Endodermal cell (in vitro differentiated cells): ENCODE measurements around the gene BMPR1B. TPM values are rescaled to one million over a fixed set of nuclear protein-coding genes. Genes with fewer than 3 reads are reported as not detected.

ENCODE experiments used
- DNase-seq: peaks from one replicate; pipeline ENCODE4 v3.0.0-alpha.2; 2017
- H3K27ac ChIP-seq: 2 replicates; pipeline ENCODE4 v1.5.1; 2013; ENCODE audit warnings: mild to moderate bottlenecking, low read depth, low read length, moderate library complexity
- H3K27me3 ChIP-seq: 2 replicates; pipeline ENCODE4 v1.6.1; 2013; ENCODE audit warnings: mild to moderate bottlenecking, low read length, moderate library complexity; ENCODE audit not compliant: insufficient read depth, control insufficient read depth, poor library complexity, severe bottlenecking
- H3K36me3 ChIP-seq: 2 replicates; pipeline ENCODE4 v1.7.0; 2013; ENCODE audit warnings: mild to moderate bottlenecking, low read length, moderate library complexity; ENCODE audit not compliant: control insufficient read depth, insufficient read depth
- H3K4me1 ChIP-seq: one replicate; pipeline ENCODE4 v1.7.0; 2013; ENCODE audit warnings: low read length; ENCODE audit not compliant: control insufficient read depth, insufficient read depth
- H3K4me3 ChIP-seq: 2 replicates; pipeline ENCODE4 v1.5.1; 2013; ENCODE audit warnings: mild to moderate bottlenecking, low read length, moderate library complexity
- H3K9ac ChIP-seq: 2 replicates; pipeline ENCODE4 v1.6.1; 2013; ENCODE audit warnings: mild to moderate bottlenecking, low read length, moderate library complexity; ENCODE audit not compliant: poor library complexity, severe bottlenecking; ENCODE audit errors: extremely low read depth
- H3K9me3 ChIP-seq: 2 replicates; pipeline ENCODE4 v1.6.1; 2013; ENCODE audit warnings: mild to moderate bottlenecking, low read length, moderate library complexity; ENCODE audit not compliant: control insufficient read depth
- H3K27ac Mint-ChIP-seq: 2 replicates; pipeline ENCODE4 v1.8.0; 2020; ENCODE audit warnings: mixed read lengths
- H3K27me3 Mint-ChIP-seq: 2 replicates; pipeline ENCODE4 v1.8.0; 2021; ENCODE audit warnings: mild to moderate bottlenecking, mixed read lengths; ENCODE audit not compliant: insufficient read depth
- H3K36me3 Mint-ChIP-seq: 2 replicates; pipeline ENCODE4 v1.8.0; 2020; ENCODE audit warnings: low read depth, mixed read lengths
- H3K4me1 Mint-ChIP-seq: 2 replicates; pipeline ENCODE4 v1.8.0; 2020; ENCODE audit warnings: mixed read lengths
- H3K4me3 Mint-ChIP-seq: 2 replicates; pipeline ENCODE4 v1.8.0; 2020; ENCODE audit warnings: mild to moderate bottlenecking, moderate library complexity, mixed read lengths
- H3K9me3 Mint-ChIP-seq: 2 replicates; pipeline ENCODE4 v1.8.0; 2020; ENCODE audit warnings: mild to moderate bottlenecking, mixed read lengths
- CTCF ChIP-seq: fragments of 200-600 bp; sonication (generic); conservative IDR thresholded peaks from 2 replicates; pipeline ENCODE4 v1.5.0; 2021; ENCODE audit warnings: antibody characterized with exemption, mild to moderate bottlenecking
- WGBS, 2 experiments: methylation state at CpG; one replicate each; pipeline versions ENCODE4 v1.1.5 to v1.1.7; 2013; ENCODE audit warnings: missing lambda C conversion rate in 2 of 2, mixed read lengths in 1 of 2; ENCODE audit not compliant: insufficient coverage in 1 of 2, insufficient read length in 1 of 2; 5-methylcytosine and 5-hydroxymethylcytosine counted together
- total RNA-seq, 2 donors: library from RNA; stranded (reverse); fragmentation: NEBNext Ultra II Directional in 1 of 2; extraction: Animal tissue kit (Norgen Biotek cat#: 25700) in 1 of 2; gene quantifications; 2 replicates in 1 of 2; 3 replicates in 1 of 2; pipeline ENCODE4 v1.2.1, GENCODE V29; 2021

The BMPR1B gene
- total RNA-seq, 2 donors from 2014 or later = 2.8 to 3.6 TPM

GRCh38 chr4:95045429-95045828 is 287.7 kb downstream of the BMPR1B start:
- Mint-ChIP-seq H3K27me3 (no peaks in the 10 kb centered on the region), H3K9me3 (no peaks in the 10 kb centered on the region), H3K4me1 (peaks cover 1% of the 10 kb centered on the region), H3K27ac (no peak overlapping the region), H3K4me3 (no peak overlapping the region), H3K36me3 (no peaks in the 10 kb centered on the region)
- Histone ChIP-seq H3K9me3 (no peaks in the 10 kb centered on the region), H3K9ac (no peak overlapping the region), H3K4me3 (no peak overlapping the region), H3K36me3 (no peaks in the 10 kb centered on the region), H3K27ac (peak overlapping the region; percentile 74), H3K27me3 (no peaks in the 10 kb centered on the region), H3K4me1 (peaks cover 5% of the 10 kb centered on the region)
- 73 to 81% methylated on average over 2 to 3 of the region's 3 CpGs for WGBS, 2 experiments
- TF ChIP-seq CTCF = no peak
- no peak for DNase-seq

GRCh38 chr4:95048296-95048695 is 290.5 kb downstream of the BMPR1B start:
- no peaks in the 10 kb centered on the region for H3K27me3 ChIP-seq
- no peak overlapping the region for H3K27ac Mint-ChIP-seq
- peaks cover 9% of the 10 kb centered on the region for H3K4me1 Mint-ChIP-seq
- no peaks in the 10 kb centered on the region for H3K36me3 ChIP-seq
- no peak overlapping the region for H3K4me3 Mint-ChIP-seq
- TF ChIP-seq CTCF = no peak
- H3K9me3 Mint-ChIP-seq = no peaks in the 10 kb centered on the region
- H3K4me3 ChIP-seq = no peak overlapping the region
- H3K36me3 Mint-ChIP-seq = no peaks in the 10 kb centered on the region
- H3K4me1 ChIP-seq = peaks cover 5% of the 10 kb centered on the region
- no peak overlapping the region for H3K27ac ChIP-seq
- DNase-seq = no peak
- no peak overlapping the region for H3K9ac ChIP-seq
- no peaks in the 10 kb centered on the region for H3K27me3 Mint-ChIP-seq
- H3K9me3 ChIP-seq = no peaks in the 10 kb centered on the region
- 91 to 94% methylated on average over 2 of the region's 2 CpGs for WGBS, 2 experiments

- 86% methylated on average over 2 of the region's 2 CpGs; no CpG with 5 or more reads in 1 of the 2 experiments for WGBS, 2 experiments
- Mint-ChIP-seq H3K27ac (no peak overlapping the region), H3K4me3 (no peak overlapping the region), H3K36me3 (no peaks in the 10 kb centered on the region), H3K9me3 (no peaks in the 10 kb centered on the region), H3K27me3 (no peaks in the 10 kb centered on the region), H3K4me1 (peaks cover 8% of the 10 kb centered on the region)
- Histone ChIP-seq H3K9ac (no peak overlapping the region), H3K27me3 (no peaks in the 10 kb centered on the region), H3K9me3 (no peaks in the 10 kb centered on the region), H3K36me3 (no peaks in the 10 kb centered on the region), H3K27ac (no peak overlapping the region), H3K4me3 (no peak overlapping the region), H3K4me1 (no peaks in the 10 kb centered on the region)
- no peak for DNase-seq
- no peak for TF ChIP-seq CTCF
Observed at GRCh38 chr4:95049551-95050233, 291.9 kb downstream of the BMPR1B start.
